ENCODE measurements around the gene DCLK1.
"Not testable (repeated sequence)": the region's sequence is repeated elsewhere in the genome, so short reads cannot be mapped to it uniquely, and the experiment has no call there.

DCLK1 gene

DNA sequence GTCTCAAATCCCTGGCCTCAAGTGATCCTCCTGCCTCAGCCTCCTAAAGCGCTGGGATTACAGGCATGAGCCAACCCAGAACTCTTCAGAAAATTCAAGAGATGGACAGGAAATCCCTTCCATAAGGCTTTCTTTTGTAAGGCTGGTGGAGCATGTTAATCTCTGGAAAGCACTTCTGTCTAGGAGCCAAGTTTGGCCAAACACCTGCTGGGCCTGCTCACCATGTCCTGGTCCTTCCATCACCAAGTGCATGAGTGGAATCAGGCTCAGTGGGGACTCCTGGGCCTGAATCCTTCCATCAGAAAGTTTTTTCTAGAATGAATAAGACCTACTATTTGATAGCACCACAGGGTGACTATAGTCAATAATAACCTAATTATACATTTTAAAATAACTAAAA, 148.0 kb downstream of the DCLK1 start:
- DNase-seq = no peak

DNA sequence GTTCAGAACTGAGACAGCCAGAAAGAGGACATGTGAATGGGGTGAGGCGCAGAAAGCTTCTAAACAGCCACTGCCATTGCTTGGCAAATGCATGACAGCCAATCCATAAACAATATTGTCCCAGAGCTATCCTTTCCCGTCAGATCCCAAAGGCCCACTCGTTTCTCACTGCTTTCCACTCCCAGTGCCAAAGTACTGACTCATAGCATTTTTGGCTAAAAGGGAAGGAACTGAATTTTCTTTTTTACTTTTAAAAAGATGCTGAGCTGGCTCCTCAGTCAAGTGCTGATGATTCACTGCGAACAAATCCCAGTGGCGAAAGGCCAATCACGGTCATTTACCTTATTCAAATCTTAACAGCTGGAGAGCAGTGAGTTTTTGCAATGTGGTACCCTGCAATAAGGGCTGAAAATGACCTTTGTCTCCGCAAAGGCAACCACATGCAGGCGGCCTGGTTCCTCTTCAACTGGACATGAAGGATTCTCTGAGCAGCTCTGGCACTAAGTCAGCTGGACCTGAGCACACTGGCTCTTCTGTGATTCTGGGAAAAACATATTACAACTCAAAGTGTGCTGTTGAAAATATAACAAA, 151.7 kb downstream of the DCLK1 start:
- no peak for DNase-seq

- no peak for DNase-seq
Observed at GRCh38 chr13:35978607-35979316, 152.4 kb downstream of the DCLK1 start.

DNA sequence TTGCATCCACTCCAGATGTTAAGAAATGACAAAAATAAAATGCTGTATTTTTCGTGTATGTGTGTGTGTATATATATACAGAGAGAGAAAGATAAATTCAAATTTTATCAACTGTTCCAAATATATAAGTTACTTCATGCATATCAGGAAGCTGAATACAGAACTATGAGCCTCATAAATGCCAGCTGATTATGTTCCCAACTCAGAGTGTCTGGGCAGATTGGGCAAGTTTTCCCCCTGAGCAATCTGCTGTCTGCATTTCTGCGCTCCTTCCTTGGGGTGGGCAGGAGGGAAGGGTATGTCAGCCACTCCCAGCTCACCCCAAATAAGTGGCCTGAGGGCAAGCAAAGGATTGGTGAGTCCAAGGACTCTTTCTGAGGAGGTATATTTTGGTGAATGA, 154.1 kb downstream of the DCLK1 start:
- no peak for DNase-seq

GRCh38 chr13:35976126-35976525, 155.1 kb downstream of the DCLK1 start:
- no peak for DNase-seq

GRCh38 chr13:35966951-35967350, 164.2 kb downstream of the DCLK1 start:
- DNase-seq = not testable (repeated sequence)

- no peak for DNase-seq
Observed at GRCh38 chr13:35966024-35966423, 165.2 kb downstream of the DCLK1 start.

GRCh38 chr13:35965226-35965927, 165.8 kb downstream of the DCLK1 start:
- DNase-seq = no peak

DNA sequence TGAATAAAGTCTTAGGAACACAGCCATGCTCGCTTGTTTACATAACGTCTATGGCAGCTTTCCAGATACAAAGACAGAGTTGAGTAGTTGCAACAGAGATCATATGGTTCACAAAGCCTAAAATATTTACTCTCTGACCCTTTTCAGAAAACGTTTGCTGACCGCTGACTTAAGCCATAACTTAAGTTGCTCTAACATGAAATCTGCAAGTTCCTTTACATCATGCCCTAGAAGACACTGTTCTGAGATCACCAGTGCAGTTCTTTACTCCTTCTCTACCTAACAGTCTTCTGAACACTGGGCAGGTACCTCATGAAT, 166.4 kb downstream of the DCLK1 start:
- no peak for DNase-seq

DNA sequence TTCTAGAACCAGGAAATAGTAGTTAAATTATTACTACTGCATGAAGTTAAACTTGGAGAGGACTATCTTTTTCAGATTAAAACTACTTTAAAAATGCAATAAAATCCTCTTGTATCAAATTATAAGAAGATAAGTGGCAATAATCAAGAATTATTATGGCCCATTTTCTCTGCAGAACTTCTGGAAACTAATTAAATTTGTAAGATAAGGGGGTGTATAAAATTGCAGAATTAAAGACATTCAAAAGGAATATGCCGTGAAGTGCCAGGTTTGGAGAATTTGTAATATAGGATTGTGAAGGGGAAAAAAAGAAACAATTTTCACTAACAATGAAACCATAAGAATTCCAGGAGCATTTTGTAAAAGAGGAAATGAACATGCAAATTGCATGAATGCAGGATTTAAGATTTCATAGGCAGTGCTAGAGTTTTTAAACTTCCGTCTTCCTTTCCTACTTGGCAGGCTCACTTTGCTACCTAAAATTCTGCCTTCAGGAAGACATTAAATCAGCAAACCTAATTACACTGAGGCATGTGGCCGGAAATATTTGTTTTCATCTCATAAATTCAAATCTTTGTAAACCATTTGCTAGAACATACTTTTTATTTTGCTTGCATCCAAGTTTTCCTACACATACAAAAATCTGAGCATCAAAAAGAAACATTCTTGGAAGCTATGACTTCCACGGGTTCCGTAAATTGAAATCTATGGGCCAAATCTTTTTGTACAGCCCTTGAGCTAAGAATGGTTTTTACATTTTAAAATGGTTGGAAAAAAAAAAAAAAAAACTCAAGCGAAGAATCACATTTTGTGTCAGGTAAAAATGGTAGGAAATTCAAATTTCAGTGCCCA, 166.9 kb downstream of the DCLK1 start:
- DNase-seq = no peak

DNA sequence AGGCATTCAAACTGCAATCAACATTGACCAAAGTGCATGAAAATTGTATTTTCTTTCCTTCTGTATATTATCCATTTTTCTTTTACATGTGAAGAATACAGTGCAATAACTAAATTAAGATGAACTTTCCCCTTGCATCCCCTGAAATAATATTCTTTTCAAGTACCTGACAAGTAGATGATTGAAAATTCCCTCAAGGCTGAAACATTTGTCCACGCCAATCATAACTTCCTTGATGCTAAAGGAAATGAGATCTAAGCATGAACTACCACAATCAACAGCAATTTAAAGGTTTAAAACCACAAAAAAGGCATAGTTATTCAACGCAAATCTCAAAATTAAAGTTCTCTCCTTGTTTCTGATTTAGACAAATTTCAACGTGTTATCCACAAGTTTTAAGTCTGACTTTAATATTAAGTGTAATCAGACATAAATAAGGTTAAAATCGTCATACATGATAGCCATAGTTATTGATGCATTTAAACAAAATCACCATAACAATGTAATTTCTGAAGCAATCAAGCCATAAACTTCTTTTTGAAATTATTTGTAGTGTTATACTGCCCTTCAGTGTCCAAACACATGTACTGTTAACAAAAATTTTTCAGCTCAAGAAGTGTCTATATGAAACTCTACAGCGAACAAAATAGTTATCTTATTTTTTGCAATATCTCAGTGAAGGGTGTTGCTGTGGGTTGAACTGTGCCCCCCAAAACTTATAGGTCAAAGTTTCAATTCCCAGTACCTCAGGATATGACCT, 169.5 kb downstream of the DCLK1 start:
- DNase-seq = no peak

DNA sequence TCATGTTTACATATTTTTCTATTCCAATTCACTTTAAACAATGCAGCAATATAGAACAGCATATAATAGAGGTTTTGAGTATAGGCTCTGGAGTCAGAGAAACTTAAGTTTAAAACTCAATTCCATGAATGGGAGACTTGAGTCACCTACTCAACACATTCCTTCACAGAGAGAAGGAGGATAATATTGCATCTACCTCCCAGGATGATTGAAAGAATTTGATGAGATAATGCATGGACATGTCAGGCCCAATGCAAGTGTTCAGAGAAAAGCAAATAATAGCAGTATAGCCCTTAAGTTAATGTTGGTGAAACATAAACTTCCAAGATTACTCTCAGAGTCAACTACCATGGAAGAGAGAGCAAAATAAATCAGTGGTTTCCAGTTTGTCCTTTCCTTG, 170.2 kb downstream of the DCLK1 start:
- DNase-seq = no peak

- DNase-seq = no peak
Observed at GRCh38 chr13:35957996-35958395, 173.2 kb downstream of the DCLK1 start.

- no peak for DNase-seq
Observed at GRCh38 chr13:35957241-35957731, 173.9 kb downstream of the DCLK1 start.

GRCh38 chr13:35956074-35956473, 175.1 kb downstream of the DCLK1 start:
- DNase-seq = no peak

- no peak for DNase-seq
Observed at GRCh38 chr13:35954207-35954560, 177.0 kb downstream of the DCLK1 start.

- DNase-seq = no peak
Observed at GRCh38 chr13:35953537-35954206, 177.5 kb downstream of the DCLK1 start.

- DNase-seq = no peak
Observed at GRCh38 chr13:35947315-35947714, 183.9 kb downstream of the DCLK1 start.

GRCh38 chr13:35945368-35945767, 185.8 kb downstream of the DCLK1 start:
- no peak for DNase-seq

DNA sequence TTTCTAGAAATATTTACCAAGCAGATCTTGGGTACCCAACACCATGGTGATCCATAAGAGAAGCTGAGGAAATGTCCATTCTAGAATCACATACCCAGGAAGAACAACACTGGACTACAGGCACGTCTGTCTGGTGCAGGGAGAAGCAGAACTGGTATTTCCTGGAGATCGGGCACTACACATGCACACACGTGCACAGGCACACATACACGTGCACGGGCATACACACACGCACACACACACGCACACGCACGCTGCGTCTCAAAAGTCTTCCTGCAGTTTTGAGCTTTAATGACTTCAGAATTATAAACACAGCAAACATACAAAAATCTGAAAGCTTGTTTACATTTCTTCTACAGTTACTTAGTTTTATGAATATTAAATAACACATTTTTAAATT, 189.8 kb downstream of the DCLK1 start:
- DNase-seq = no peak

DNA sequence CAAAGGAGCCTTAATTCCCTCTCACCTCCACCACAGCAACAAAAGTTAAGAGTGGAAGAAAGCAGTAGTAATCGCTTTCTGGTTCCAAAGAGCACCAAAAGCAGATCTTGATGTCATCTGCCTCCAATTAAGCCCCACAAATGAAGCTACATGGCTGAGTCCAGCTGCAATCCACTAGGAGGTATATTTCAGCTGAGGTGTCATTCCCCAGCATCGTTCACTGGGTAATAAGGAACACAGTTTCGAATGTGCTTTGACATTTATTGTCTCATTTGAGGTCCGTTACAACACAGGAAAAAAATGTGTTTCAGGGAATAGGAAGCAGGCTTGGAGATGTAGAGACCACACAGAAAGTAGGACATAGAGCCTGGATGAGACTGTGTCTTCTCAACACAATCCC, 190.4 kb downstream of the DCLK1 start:
- DNase-seq = no peak

All from T-helper 9 cell (primary cell).